Neural cell (in vitro differentiated cells): ENCODE results near the gene KRTAP5-6.

Experiments
- MXI1 ChIP-seq: fragments of 450-650 bp; conservative IDR thresholded peaks from 2 replicates; pipeline ENCODE4 v1.6.1; 2014; ENCODE audit warnings: antibody characterized with exemption, mild to moderate bottlenecking; ENCODE audit not compliant: poor library complexity, severe bottlenecking
- POLR2AphosphoS5 ChIP-seq: IDR thresholded peaks from 2 replicates; pipeline ENCODE4 v1.6.1; 2012
- RAD21 ChIP-seq: fragments of 450-650 bp; conservative IDR thresholded peaks from 2 replicates; pipeline ENCODE4 v1.6.1; 2014; ENCODE audit warnings: antibody characterized with exemption, mild to moderate bottlenecking, moderate library complexity
- SMC3 ChIP-seq: fragments of 450-650 bp; conservative IDR thresholded peaks from 2 replicates; pipeline ENCODE4 v1.6.1; 2014; ENCODE audit warnings: antibody characterized with exemption, mild to moderate bottlenecking, moderate library complexity; ENCODE audit not compliant: poor library complexity
- TF ChIP-seq, protein P1 (sequence below): fragments of 450-650 bp; IDR thresholded peaks from 2 replicates; pipeline ENCODE4 v1.5.1; 2014; ENCODE audit warnings: antibody characterized with exemption, mild to moderate bottlenecking, moderate library complexity; ENCODE audit not compliant: poor library complexity, severe bottlenecking

DNA sequence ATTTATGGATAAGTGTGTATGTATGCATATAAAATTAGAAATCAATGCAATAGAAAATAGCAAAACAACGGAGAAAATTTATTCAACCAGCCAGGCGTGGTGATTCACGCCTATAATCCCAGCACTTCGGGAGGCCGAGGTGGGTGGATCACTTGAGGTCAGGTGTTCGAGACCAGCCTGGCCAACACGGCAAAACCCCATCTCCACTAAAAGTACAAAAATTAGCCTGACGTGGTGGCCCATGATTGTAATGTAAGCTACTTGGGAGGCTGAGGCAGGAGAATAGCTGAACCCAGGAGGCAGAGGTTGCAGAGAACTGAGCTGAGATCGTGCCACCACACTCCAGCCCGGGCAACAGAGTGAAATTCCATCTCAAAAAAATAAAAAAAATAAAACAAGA is 5.5 kb downstream of the KRTAP5-6 start:
- TF ChIP-seq, protein P1, sequence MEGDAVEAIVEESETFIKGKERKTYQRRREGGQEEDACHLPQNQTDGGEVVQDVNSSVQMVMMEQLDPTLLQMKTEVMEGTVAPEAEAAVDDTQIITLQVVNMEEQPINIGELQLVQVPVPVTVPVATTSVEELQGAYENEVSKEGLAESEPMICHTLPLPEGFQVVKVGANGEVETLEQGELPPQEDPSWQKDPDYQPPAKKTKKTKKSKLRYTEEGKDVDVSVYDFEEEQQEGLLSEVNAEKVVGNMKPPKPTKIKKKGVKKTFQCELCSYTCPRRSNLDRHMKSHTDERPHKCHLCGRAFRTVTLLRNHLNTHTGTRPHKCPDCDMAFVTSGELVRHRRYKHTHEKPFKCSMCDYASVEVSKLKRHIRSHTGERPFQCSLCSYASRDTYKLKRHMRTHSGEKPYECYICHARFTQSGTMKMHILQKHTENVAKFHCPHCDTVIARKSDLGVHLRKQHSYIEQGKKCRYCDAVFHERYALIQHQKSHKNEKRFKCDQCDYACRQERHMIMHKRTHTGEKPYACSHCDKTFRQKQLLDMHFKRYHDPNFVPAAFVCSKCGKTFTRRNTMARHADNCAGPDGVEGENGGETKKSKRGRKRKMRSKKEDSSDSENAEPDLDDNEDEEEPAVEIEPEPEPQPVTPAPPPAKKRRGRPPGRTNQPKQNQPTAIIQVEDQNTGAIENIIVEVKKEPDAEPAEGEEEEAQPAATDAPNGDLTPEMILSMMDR = no peak
- TF ChIP-seq POLR2AphosphoS5 (no peak), MXI1 (no peak), RAD21 (no peak), SMC3 (no peak)
